Measurements from ENCODE around the gene SEPTIN7. TPM values are rescaled to one million over a fixed set of nuclear protein-coding genes. Genes with fewer than 3 reads are reported as not detected.

The SEPTIN7 gene
- total RNA-seq, 1 experiment from 2014 or later: 161 TPM

- no peaks in the 10 kb centered on the region for H3K27me3 Mint-ChIP-seq (ENCODE audit: low read depth)
- ATAC-seq: no peak
These were observed 46.9 kb upstream of the SEPTIN7 start for GRCh38 chr7:35753761-35754603.

DNA sequence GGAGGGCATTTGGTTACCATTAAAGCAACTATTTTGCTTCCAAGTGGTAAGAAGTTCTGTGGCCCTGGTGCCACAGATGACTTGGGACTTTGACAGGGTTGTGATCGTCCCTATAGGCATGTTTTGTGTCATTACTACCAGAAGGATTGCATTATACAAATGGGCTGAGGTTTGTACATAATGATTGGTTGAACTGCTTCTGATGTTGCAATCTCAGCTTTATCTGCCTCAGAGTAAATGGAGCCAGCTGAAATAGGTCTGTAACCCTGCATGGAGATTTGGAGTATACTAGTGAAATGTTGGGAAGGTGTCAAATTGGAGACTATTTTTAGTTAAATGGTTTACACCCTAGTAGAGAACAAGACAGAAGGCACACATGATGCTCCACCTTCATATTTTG, 46.1 kb upstream of the SEPTIN7 start:
- DNase-seq (ENCODE audit: low spot score): no peak
- CTCF ChIA-PET: no interaction called here
- H3K4me3 Mint-ChIP-seq: no peak overlapping the region
- H3K27ac Mint-ChIP-seq: no peak overlapping the region
- TF ChIP-seq, protein P1, sequence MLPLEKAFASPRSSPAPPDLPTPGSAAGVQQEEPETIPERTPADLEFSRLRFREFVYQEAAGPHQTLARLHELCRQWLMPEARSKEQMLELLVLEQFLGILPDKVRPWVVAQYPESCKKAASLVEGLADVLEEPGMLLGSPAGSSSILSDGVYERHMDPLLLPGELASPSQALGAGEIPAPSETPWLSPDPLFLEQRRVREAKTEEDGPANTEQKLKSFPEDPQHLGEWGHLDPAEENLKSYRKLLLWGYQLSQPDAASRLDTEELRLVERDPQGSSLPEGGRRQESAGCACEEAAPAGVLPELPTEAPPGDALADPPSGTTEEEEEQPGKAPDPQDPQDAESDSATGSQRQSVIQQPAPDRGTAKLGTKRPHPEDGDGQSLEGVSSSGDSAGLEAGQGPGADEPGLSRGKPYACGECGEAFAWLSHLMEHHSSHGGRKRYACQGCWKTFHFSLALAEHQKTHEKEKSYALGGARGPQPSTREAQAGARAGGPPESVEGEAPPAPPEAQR (CRISPR knock-in tag; IDR thresholded peaks at IDR 0.05): no peak
- TF ChIP-seq, protein P2, sequence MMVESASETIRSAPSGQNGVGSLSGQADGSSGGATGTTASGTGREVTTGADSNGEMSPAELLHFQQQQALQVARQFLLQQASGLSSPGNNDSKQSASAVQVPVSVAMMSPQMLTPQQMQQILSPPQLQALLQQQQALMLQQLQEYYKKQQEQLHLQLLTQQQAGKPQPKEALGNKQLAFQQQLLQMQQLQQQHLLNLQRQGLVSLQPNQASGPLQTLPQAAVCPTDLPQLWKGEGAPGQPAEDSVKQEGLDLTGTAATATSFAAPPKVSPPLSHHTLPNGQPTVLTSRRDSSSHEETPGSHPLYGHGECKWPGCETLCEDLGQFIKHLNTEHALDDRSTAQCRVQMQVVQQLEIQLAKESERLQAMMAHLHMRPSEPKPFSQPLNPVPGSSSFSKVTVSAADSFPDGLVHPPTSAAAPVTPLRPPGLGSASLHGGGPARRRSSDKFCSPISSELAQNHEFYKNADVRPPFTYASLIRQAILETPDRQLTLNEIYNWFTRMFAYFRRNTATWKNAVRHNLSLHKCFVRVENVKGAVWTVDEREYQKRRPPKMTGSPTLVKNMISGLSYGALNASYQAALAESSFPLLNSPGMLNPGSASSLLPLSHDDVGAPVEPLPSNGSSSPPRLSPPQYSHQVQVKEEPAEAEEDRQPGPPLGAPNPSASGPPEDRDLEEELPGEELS (CRISPR knock-in tag; IDR thresholded peaks at IDR 0.05): no peak
- TF ChIP-seq, protein P3, sequence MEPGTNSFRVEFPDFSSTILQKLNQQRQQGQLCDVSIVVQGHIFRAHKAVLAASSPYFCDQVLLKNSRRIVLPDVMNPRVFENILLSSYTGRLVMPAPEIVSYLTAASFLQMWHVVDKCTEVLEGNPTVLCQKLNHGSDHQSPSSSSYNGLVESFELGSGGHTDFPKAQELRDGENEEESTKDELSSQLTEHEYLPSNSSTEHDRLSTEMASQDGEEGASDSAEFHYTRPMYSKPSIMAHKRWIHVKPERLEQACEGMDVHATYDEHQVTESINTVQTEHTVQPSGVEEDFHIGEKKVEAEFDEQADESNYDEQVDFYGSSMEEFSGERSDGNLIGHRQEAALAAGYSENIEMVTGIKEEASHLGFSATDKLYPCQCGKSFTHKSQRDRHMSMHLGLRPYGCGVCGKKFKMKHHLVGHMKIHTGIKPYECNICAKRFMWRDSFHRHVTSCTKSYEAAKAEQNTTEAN (CRISPR knock-in tag; IDR thresholded peaks at IDR 0.05): no peak
- no peaks in the 10 kb centered on the region for H3K27me3 Mint-ChIP-seq (ENCODE audit: low read depth)
- POLR2A ChIA-PET: no interaction called here
- H3K9me3 Mint-ChIP-seq: no peaks in the 10 kb centered on the region
- no peak for ATAC-seq
- peaks cover 21% of the 10 kb centered on the region for H3K4me1 Mint-ChIP-seq
- no peaks in the 10 kb centered on the region for H3K36me3 Mint-ChIP-seq

More at GRCh38 chr7:35753761-35754603, 46.9 kb upstream of the SEPTIN7 start:
- CTCF ChIA-PET: no interaction called here
- H3K4me1 Mint-ChIP-seq: peaks cover 24% of the 10 kb centered on the region
- no peaks in the 10 kb centered on the region for H3K9me3 Mint-ChIP-seq
- no peaks in the 10 kb centered on the region for H3K36me3 Mint-ChIP-seq
- H3K4me3 Mint-ChIP-seq: no peak overlapping the region
- POLR2A ChIA-PET: no interaction called here
- no peak for DNase-seq (ENCODE audit: low spot score)
- no peak overlapping the region for H3K27ac Mint-ChIP-seq
- no peak for TF ChIP-seq ZNF532 (CRISPR knock-in tag; IDR thresholded peaks at IDR 0.05; ENCODE audit: borderline replicate concordance)

- Mint-ChIP-seq H3K27me3 (ENCODE audit: low read depth) (no peaks in the 10 kb centered on the region), H3K27ac (no peak overlapping the region)
- POLR2A ChIA-PET: no interaction called here
- TF ChIP-seq, protein P3 (CRISPR knock-in tag; IDR thresholded peaks at IDR 0.05): no peak
- TF ChIP-seq MYBL2 (CRISPR knock-in tag; IDR thresholded peaks at IDR 0.05): no peak
- TF ChIP-seq ZNF423 (CRISPR knock-in tag; IDR thresholded peaks at IDR 0.05): no peak
- TF ChIP-seq NFE2L1 (CRISPR knock-in tag; IDR thresholded peaks at IDR 0.05): no peak
- TF ChIP-seq, protein P4, sequence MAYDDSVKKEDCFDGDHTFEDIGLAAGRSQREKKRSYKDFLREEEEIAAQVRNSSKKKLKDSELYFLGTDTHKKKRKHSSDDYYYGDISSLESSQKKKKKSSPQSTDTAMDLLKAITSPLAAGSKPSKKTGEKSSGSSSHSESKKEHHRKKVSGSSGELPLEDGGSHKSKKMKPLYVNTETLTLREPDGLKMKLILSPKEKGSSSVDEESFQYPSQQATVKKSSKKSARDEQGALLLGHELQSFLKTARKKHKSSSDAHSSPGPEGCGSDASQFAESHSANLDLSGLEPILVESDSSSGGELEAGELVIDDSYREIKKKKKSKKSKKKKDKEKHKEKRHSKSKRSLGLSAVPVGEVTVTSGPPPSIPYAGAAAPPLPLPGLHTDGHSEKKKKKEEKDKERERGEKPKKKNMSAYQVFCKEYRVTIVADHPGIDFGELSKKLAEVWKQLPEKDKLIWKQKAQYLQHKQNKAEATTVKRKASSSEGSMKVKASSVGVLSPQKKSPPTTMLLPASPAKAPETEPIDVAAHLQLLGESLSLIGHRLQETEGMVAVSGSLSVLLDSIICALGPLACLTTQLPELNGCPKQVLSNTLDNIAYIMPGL (CRISPR knock-in tag; IDR thresholded peaks at IDR 0.05): no peak
- TF ChIP-seq GABPB1 (CRISPR knock-in tag; IDR thresholded peaks at IDR 0.05): no peak
- TF ChIP-seq ZBTB21 (CRISPR knock-in tag; IDR thresholded peaks at IDR 0.05; ENCODE audit: borderline replicate concordance): no peak
- TF ChIP-seq ZNF232 (CRISPR knock-in tag; IDR thresholded peaks at IDR 0.05): no peak
- TF ChIP-seq EMX1 (CRISPR knock-in tag; IDR thresholded peaks at IDR 0.05): no peak
- no peak for TF ChIP-seq ZNF532 (CRISPR knock-in tag; IDR thresholded peaks at IDR 0.05; ENCODE audit: borderline replicate concordance)
- no peak for TF ChIP-seq TEAD4 (CRISPR knock-in tag; IDR thresholded peaks at IDR 0.05)
These were observed 45.1 kb upstream of the SEPTIN7 start for GRCh38 chr7:35755711-35756110.

More at GRCh38 chr7:35755711-35756110, 45.1 kb upstream of the SEPTIN7 start:
- no peaks in the 10 kb centered on the region for H3K9me3 Mint-ChIP-seq
- H3K4me3 Mint-ChIP-seq: no peak overlapping the region
- CTCF ChIA-PET: interaction anchor here (0.5 kb wide), 1 partner anchor 720 kb away, joined by 3 read pairs; no protein-coding TSS in a partner anchor
- DNase-seq (ENCODE audit: low spot score) (no peak), ATAC-seq (no peak)
- H3K36me3 Mint-ChIP-seq: no peaks in the 10 kb centered on the region
- peaks cover 11% of the 10 kb centered on the region for H3K4me1 Mint-ChIP-seq
